Measurements from ENCODE around the gene TCP11L1.
A peak's percentile ranks its signal among the peaks of the same experiment; 100 is the strongest.

The TCP11L1 gene, protein sequence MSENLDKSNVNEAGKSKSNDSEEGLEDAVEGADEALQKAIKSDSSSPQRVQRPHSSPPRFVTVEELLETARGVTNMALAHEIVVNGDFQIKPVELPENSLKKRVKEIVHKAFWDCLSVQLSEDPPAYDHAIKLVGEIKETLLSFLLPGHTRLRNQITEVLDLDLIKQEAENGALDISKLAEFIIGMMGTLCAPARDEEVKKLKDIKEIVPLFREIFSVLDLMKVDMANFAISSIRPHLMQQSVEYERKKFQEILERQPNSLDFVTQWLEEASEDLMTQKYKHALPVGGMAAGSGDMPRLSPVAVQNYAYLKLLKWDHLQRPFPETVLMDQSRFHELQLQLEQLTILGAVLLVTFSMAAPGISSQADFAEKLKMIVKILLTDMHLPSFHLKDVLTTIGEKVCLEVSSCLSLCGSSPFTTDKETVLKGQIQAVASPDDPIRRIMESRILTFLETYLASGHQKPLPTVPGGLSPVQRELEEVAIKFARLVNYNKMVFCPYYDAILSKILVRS

DNA sequence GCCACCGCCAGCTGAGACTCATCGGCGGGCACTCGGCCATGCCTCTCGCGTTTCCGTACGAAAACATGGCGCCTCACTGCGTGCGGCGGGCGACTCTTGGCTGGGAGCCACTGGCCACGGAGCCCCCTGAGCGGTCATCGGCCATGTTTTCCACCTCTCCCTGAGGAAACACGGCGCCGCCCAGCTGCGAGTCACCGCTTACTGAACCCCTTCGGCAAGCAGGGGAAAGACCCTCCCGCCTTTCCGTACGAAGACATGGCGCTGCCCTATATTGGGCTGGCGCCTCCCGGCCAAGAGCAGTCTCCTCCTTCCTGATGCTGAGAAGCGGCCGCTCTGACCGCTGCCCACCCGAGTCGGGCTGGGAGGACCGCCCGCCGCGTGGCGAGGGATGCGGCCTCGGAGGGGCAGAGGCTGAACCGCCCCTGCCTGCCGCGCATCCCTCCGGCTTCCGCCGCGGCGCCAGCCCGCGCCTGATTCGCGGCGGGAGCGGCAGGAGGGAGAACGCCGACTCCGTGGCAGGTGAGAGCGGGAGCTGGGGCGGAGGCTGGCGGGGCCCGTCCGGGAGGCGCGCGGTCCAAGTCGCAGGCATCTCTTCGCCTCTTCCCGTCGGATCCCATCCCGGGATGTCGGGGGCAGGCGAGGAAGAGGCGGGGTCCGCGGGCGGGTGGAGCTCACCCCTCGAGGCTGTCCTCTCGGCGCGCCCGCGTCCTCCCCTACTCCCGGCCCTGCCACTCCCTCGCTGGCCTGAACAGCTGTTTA lies at the start of gene TCP11L1:
Gene TCP11L1 (plus strand): TSS at position 299 of the 759 bp plus-strand sequence. CDS start 4,202 bp downstream, outside the sequence.
- H3K9me3 Mint-ChIP-seq (ENCODE audit: low read depth): no peaks in the 10 kb centered on the region
- H3K36me3 Mint-ChIP-seq: peaks cover 5% of the 10 kb centered on the region
- peaks cover 26% of the 10 kb centered on the region for H3K4me1 Mint-ChIP-seq (ENCODE audit: low read depth)
- peak within 1 kb of the TSS; percentile 93 for H3K4me3 Mint-ChIP-seq
- H3K27ac Mint-ChIP-seq: peak within 1 kb of the TSS; percentile 96
- no peaks in the 10 kb centered on the region for H3K27me3 Mint-ChIP-seq

DNA sequence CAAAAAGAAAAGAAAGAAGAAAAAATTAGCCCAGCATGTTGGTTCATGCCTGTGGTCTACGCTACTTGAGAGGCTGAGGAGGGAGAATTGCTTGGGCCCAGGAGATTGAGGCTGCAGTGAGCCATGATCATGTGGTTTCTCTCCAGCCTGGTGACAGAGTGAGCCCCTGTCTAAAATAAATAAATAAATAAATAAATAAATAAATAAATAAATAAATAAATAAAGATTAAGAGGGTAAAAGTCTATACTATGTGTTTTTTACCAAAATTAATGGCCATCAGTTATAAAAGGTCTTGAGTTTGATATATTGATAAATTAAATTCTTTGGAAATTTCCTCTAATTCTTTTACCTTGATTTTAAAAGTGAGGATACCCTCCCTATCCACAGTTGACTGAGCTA lies 48.9 kb upstream of the TCP11L1 start:
- peaks cover 4% of the 10 kb centered on the region for H3K36me3 Mint-ChIP-seq
- H3K9me3 Mint-ChIP-seq (ENCODE audit: low read depth): peaks cover 12% of the 10 kb centered on the region
- H3K4me3 Mint-ChIP-seq: no peak overlapping the region
- no peaks in the 10 kb centered on the region for H3K27me3 Mint-ChIP-seq
- no peaks in the 10 kb centered on the region for H3K4me1 Mint-ChIP-seq (ENCODE audit: low read depth)
- H3K27ac Mint-ChIP-seq: no peak overlapping the region

DNA sequence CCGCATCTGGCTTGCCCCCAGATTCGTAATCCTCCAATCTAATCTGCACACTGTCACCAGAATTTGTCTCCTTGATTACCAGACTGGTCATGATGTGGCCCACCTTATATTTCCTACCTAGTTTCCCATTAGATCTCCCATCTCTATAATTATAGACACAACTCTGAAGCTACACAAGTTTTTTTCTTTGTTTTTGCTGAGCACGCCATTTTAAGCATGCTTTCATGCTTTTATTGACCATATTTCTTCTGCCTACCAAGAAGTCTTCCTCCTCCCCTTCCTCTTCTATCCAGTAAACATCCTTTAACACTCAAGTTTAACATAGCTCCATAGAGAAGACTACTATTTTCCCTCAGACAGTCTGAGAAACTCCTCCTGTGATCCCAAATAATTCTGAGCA lies 47.9 kb upstream of the TCP11L1 start:
- no peak overlapping the region for H3K27ac Mint-ChIP-seq
- H3K4me1 Mint-ChIP-seq (ENCODE audit: low read depth): no peaks in the 10 kb centered on the region
- no peaks in the 10 kb centered on the region for H3K27me3 Mint-ChIP-seq
- peaks cover 4% of the 10 kb centered on the region for H3K36me3 Mint-ChIP-seq
- no peak overlapping the region for H3K4me3 Mint-ChIP-seq
- peaks cover 12% of the 10 kb centered on the region for H3K9me3 Mint-ChIP-seq (ENCODE audit: low read depth)

DNA sequence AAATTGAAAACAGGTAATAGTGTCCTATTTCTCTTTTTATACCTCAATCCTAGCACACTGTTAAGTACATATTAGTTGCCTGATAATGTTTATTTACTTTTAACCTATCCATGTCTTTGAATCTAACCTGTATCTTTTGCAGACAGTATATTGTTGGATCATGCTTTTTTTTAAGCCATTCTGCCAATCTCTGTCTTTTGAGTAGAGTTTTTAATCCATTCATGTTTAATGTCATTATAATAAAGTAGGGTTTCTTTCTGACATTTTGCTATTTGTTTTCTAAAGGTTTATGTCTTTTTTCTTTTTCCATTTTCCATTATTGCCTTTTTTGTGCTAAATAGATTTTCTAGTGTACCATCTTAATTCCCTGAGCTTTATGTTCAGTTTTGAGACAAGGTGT lies 47.5 kb upstream of the TCP11L1 start:
- peaks cover 12% of the 10 kb centered on the region for H3K9me3 Mint-ChIP-seq (ENCODE audit: low read depth)
- H3K27ac Mint-ChIP-seq: no peak overlapping the region
- no peak overlapping the region for H3K4me3 Mint-ChIP-seq
- peaks cover under 1% of the 10 kb centered on the region for H3K27me3 Mint-ChIP-seq
- peaks cover 4% of the 10 kb centered on the region for H3K36me3 Mint-ChIP-seq
- H3K4me1 Mint-ChIP-seq (ENCODE audit: low read depth): no peaks in the 10 kb centered on the region

DNA sequence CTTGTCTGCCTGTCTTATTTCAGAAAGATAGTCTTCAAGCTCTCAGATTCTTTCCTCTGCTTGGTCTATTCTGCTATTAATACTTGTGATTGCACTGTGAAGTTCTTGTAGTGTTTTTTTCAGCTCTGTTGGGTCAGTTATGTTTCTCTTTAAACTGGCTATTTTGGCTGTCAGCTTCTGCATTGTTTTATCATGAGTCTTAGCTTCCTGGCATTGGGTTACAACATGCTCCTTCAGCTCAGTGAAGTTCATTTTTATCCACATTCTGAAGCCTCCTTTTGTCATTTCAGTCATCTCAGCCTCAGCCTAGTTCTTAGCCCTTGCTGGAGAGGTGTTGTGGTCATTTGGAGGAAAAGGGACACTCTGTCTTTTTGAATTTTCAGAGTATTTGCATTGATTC lies 39.2 kb upstream of the TCP11L1 start:
- Mint-ChIP-seq H3K4me3 (no peak overlapping the region), H3K27me3 (peaks cover 2% of the 10 kb centered on the region), H3K36me3 (no peaks in the 10 kb centered on the region), H3K9me3 (ENCODE audit: low read depth) (peaks cover 10% of the 10 kb centered on the region), H3K27ac (no peak overlapping the region), H3K4me1 (ENCODE audit: low read depth) (peaks cover 11% of the 10 kb centered on the region)

DNA sequence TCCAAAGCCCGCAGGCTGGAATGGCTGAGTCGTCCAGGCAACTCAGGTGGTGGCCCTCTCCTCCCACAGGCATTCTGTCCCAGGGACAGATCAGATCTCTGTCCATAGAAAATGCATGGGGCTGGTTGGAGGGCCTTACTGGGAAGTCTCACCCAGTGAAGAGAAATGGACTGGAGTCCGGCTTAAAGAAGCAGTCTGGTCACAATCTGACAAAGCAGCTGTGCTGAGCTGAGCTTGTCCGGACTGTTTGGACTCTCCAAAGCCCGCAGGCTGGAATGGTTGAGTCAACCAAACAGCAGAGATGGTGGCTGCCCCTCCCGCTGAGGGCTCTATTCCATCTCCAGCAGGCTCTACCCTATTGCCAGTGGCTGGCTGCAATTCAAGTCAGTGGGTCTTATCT lies 38.1 kb upstream of the TCP11L1 start:
- Mint-ChIP-seq H3K4me1 (ENCODE audit: low read depth) (peaks cover 22% of the 10 kb centered on the region), H3K27me3 (peaks cover 2% of the 10 kb centered on the region), H3K36me3 (no peaks in the 10 kb centered on the region), H3K4me3 (no peak overlapping the region), H3K9me3 (ENCODE audit: low read depth) (peaks cover 10% of the 10 kb centered on the region), H3K27ac (no peak overlapping the region)

DNA sequence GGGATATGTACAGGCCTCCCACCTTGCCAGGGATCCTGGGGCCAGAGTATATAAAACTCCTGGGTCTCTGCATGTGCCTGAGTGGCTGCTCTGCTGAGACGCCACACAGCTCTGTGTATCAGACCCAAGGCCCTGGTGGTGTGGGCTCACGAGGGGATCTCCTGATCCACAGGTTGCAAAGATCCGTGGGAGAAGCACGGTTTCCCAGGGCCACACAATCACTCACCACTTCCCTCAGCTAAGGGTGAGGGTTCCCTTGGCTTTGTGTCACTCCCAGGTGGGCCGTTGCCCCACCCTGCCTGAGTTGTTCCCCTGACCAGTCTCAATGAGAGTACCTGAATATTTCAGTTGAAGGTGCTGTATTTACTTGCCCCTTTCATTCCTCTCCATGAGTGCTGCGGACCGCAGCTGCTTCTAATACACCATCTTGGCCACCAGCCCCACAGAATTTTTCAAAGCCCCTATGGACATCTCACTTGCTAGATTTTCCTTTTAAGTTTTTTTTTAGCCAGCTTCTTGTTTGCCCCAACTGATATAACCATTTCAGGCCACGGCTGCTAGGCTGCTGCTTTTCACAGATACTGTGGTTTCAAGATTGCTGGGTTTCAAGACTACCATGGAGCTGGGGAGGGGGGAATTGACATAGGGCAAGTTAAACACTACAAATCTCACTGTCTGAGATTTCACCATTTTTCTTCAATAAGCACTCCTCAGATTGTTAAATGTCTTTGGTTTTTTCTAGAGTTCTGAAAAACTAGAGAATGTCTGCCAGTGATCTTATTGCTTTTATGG lies 37.4 kb upstream of the TCP11L1 start:
- peaks cover 14% of the 10 kb centered on the region for H3K9me3 Mint-ChIP-seq (ENCODE audit: low read depth)
- H3K36me3 Mint-ChIP-seq: peaks cover 2% of the 10 kb centered on the region
- no peak overlapping the region for H3K27ac Mint-ChIP-seq
- peaks cover under 1% of the 10 kb centered on the region for H3K27me3 Mint-ChIP-seq
- H3K4me3 Mint-ChIP-seq: no peak overlapping the region
- peaks cover 27% of the 10 kb centered on the region for H3K4me1 Mint-ChIP-seq (ENCODE audit: low read depth)

DNA sequence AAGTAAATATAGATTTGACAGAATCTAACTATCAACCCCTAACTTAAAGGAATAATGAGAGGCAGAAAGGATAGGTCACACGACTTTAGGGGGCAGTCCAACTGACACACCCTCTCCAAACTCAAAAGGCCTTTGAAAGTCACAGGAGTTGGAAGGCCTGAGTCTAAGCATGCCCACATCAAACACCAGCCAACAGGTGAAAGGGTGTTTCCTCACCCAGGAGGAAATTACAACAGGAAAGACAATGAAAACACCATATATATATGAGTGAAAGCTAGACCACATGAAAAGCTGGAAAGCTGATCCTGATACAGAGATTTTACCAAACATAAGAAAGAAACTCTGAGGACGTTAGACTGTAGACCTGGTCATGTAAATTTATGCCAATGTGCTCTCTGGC lies 34.2 kb upstream of the TCP11L1 start:
- Mint-ChIP-seq H3K36me3 (peaks cover 2% of the 10 kb centered on the region), H3K27me3 (no peaks in the 10 kb centered on the region), H3K4me3 (peak overlapping the region; percentile 40), H3K27ac (no peak overlapping the region), H3K4me1 (ENCODE audit: low read depth) (peaks cover 30% of the 10 kb centered on the region), H3K9me3 (ENCODE audit: low read depth) (peaks cover 4% of the 10 kb centered on the region)

DNA sequence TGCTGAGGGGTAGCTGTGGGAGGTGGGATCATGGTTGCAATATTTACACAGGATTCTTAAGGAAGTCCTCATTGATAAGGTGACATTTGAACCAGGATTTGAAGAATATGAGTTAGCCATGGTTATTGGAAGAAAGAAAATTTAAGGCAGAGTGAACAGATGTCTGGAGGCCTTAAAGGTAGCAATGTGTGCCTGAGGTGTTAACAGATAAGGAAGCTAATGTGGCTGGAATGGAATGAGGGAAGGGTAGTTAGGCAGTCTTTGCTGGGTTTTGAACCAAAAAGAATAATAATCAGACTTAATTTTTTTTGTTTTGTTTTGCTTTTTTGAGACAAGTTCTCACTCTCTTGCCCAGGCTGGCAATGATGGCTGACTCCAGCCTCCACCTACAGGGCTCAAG lies 33.4 kb upstream of the TCP11L1 start:
- peaks cover 4% of the 10 kb centered on the region for H3K9me3 Mint-ChIP-seq (ENCODE audit: low read depth)
- H3K4me1 Mint-ChIP-seq (ENCODE audit: low read depth): peaks cover 35% of the 10 kb centered on the region
- no peak overlapping the region for H3K27ac Mint-ChIP-seq
- no peaks in the 10 kb centered on the region for H3K27me3 Mint-ChIP-seq
- H3K36me3 Mint-ChIP-seq: peaks cover 2% of the 10 kb centered on the region
- H3K4me3 Mint-ChIP-seq: peak overlapping the region; percentile 40

DNA sequence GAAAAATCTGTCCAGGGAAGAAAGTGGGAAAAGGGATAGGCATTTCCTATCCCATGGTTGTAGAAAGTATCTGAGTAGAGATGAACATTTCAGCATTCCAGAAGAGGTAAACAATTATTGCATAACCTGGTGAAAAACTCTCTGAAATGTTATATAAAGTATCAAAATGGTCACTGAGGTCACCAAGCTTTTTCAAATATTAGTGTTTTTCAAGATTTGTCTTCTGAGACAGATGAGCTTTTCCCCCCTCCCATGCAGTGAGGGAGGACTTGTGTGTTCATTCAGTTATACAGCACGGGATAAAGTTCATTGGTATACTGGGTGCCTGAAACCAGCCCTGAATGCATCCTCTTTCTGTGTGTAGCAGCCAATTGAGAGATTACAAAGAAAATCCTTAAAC lies 25.6 kb upstream of the TCP11L1 start:
- H3K9me3 Mint-ChIP-seq (ENCODE audit: low read depth): no peaks in the 10 kb centered on the region
- H3K4me1 Mint-ChIP-seq (ENCODE audit: low read depth): peaks cover 60% of the 10 kb centered on the region
- H3K27ac Mint-ChIP-seq: no peak overlapping the region
- H3K27me3 Mint-ChIP-seq: no peaks in the 10 kb centered on the region
- H3K4me3 Mint-ChIP-seq: peak overlapping the region; percentile 40
- H3K36me3 Mint-ChIP-seq: no peaks in the 10 kb centered on the region

DNA sequence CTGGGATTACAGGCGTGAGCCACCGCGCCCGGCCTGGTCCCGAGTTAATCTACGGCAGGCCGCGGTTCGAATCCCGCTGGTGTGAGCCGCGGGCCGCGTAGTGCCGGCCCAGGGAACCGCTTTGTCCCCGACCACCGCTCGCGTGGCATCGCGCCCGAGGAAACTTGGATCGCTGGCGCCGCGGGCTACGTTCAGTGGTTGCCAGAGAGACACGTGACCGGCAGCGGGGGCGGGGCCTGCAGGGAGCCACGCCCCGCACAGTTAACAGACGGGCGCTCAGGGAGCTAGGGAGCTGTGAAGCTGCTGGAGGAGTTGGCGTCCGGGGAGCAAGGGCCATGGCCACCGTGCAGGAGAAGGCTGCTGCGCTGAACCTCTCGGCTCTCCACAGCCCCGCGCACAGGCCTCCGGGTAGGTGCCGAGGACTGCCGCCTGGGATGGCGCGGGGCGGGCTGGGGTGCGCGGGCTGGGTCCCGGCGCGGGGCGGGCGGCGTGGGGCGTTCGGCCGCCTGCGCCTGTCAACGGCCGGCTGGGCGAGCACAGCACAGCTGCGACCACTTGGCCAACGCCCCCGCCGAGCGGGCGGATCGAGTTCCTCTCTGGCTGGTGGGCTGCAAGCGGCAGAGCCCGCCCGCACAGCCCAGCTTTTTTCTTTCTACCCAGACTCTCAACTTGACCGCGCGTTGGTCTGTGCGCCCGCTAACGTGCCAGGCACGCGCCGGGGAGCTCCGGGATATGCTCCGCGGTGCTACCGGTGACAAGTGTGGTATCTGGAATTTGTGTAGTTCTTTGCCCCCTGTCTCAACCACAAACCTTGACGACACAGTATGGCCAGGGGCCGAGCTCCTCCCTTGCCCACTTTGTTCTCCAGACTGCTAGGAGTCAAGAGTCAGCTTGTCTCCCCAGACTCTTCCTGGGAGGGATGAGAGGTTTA lies 23.5 kb upstream of the TCP11L1 start, which contains the start of gene DEPDC7:
Gene DEPDC7 (plus strand): TSS at position 258 of the 931 bp plus-strand sequence. CDS start 78 bp downstream, at position 336.
- Mint-ChIP-seq H3K9me3 (ENCODE audit: low read depth) (no peaks in the 10 kb centered on the region), H3K4me1 (ENCODE audit: low read depth) (peaks cover 57% of the 10 kb centered on the region), H3K4me3 (peak within 1 kb of the TSS; percentile 89), H3K36me3 (no peaks in the 10 kb centered on the region), H3K27me3 (no peaks in the 10 kb centered on the region), H3K27ac (peak within 1 kb of the TSS; percentile 41)

DNA sequence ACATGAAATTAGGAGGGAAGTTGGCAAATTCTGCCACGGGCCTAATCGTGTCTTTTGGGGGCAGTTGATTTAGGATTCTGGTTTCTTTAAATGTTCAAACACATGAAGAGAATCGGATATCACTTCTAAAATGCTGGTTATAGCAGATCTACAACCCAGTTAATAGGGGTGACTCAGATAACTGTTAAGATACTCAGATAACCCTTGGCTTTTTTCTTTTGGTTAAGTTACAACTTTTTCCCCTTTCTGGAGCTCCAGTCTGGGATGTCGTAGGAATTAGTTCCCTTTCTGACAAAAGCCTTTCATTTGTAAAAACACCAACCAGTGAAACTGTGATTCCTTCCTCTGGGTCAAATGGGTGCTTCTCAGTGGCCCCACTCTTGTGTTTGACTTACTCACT lies 22.7 kb upstream of the TCP11L1 start:
- Mint-ChIP-seq H3K4me3 (peak overlapping the region; percentile 89), H3K9me3 (ENCODE audit: low read depth) (no peaks in the 10 kb centered on the region), H3K27me3 (no peaks in the 10 kb centered on the region), H3K36me3 (no peaks in the 10 kb centered on the region), H3K4me1 (ENCODE audit: low read depth) (peaks cover 55% of the 10 kb centered on the region), H3K27ac (peak overlapping the region; percentile 41)

DNA sequence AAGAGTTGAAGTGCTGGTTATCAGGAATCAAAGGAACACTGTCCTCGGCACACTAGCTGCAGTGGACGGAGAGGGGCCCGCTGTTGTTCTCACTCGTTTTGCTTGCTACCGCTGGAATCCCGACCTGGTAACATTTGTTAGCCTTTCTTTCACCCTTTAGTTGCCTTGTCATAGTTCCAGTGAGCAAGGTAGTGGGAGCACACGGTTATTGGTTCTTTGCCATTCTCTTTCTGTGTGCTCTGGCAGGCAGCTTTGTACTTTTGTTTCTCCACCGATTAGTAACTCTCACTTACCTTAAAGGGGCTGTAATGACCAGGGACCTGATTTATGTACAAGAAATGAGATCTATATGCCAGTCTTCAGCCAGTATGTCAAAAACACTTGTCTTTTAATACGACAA lies 21.9 kb upstream of the TCP11L1 start:
- Mint-ChIP-seq H3K27ac (no peak overlapping the region), H3K27me3 (no peaks in the 10 kb centered on the region), H3K9me3 (ENCODE audit: low read depth) (no peaks in the 10 kb centered on the region), H3K4me3 (peak overlapping the region; percentile 89), H3K36me3 (no peaks in the 10 kb centered on the region), H3K4me1 (ENCODE audit: low read depth) (peaks cover 55% of the 10 kb centered on the region)

DNA sequence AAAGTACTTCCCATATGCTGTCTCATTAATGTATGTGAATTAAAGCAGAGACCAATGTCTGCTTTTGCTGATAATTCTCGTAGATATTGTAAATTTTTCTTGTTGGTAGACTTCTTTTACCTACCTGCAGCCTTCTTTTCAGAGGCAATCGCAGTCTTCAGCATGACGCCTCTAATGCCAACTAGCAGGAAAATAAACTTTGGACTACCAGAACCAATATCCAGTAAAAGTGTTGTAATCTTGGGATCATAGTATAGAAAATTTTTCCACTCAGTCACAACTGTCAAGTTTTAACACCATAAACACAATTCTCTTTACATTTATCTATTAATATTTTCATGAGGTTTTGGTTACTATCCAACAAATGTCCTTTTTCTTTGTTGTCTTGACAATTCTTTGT lies 21.4 kb upstream of the TCP11L1 start:
- Mint-ChIP-seq H3K4me3 (no peak overlapping the region), H3K4me1 (ENCODE audit: low read depth) (peaks cover 51% of the 10 kb centered on the region), H3K36me3 (no peaks in the 10 kb centered on the region), H3K9me3 (ENCODE audit: low read depth) (no peaks in the 10 kb centered on the region), H3K27ac (no peak overlapping the region), H3K27me3 (no peaks in the 10 kb centered on the region)
